RPMI8226 (cell line): ENCODE measurements around the gene STK4.
"Not testable (repeated sequence)": the region's sequence is repeated elsewhere in the genome, so short reads cannot be mapped to it uniquely, and the experiment has no call there.

Source experiments
- DNase-seq: peaks from one replicate; pipeline ENCODE4 v3.0.0-alpha.2; 2015

STK4 gene

GRCh38 chr20:44990425-44990824 lies 24.1 kb downstream of the STK4 start:
- peak; percentile 60 for DNase-seq

GRCh38 chr20:44990957-44991356 lies 24.6 kb downstream of the STK4 start:
- no peak for DNase-seq

- no peak for DNase-seq
These were observed 27.0 kb downstream of the STK4 start for GRCh38 chr20:44993343-44993742.

- DNase-seq: no peak
These were observed 30.9 kb downstream of the STK4 start for GRCh38 chr20:44997171-44997570.

GRCh38 chr20:44997668-44998067 lies 31.4 kb downstream of the STK4 start:
- no peak for DNase-seq

GRCh38 chr20:45008521-45009049 lies 42.3 kb downstream of the STK4 start:
- no peak for DNase-seq

- DNase-seq: no peak
These were observed 44.1 kb downstream of the STK4 start for GRCh38 chr20:45010399-45010828.

GRCh38 chr20:45011108-45011526 lies 44.8 kb downstream of the STK4 start:
- DNase-seq: peak; percentile 48

- DNase-seq: no peak
These were observed 46.5 kb downstream of the STK4 start for GRCh38 chr20:45012682-45013302.

- DNase-seq: not testable (repeated sequence)
These were observed 47.8 kb downstream of the STK4 start for GRCh38 chr20:45014131-45014530.

- no peak for DNase-seq
These were observed 48.5 kb downstream of the STK4 start for GRCh38 chr20:45014671-45015415.

GRCh38 chr20:45016089-45016671 lies 49.9 kb downstream of the STK4 start:
- no peak for DNase-seq

- no peak for DNase-seq
These were observed 51.0 kb downstream of the STK4 start for GRCh38 chr20:45017281-45017680.

- no peak for DNase-seq
These were observed 51.5 kb downstream of the STK4 start for GRCh38 chr20:45017857-45018256.

GRCh38 chr20:45019027-45019761 lies 52.9 kb downstream of the STK4 start:
- no peak for DNase-seq

- no peak for DNase-seq
These were observed 53.4 kb downstream of the STK4 start for GRCh38 chr20:45019762-45020123.

- DNase-seq: no peak
These were observed 54.0 kb downstream of the STK4 start for GRCh38 chr20:45020236-45020886.

GRCh38 chr20:45021631-45022030 lies 55.3 kb downstream of the STK4 start:
- DNase-seq: no peak

- not testable (repeated sequence) for DNase-seq
These were observed 56.8 kb downstream of the STK4 start for GRCh38 chr20:45023140-45023539.

GRCh38 chr20:45028424-45029136 lies 62.3 kb downstream of the STK4 start:
- DNase-seq: no peak

- no peak for DNase-seq
These were observed 63.6 kb downstream of the STK4 start for GRCh38 chr20:45029884-45030283.

GRCh38 chr20:45032276-45032675 lies 66.0 kb downstream of the STK4 start:
- DNase-seq: no peak
